ENCODE results near the gene TOB1.

The TOB1 gene

DNA sequence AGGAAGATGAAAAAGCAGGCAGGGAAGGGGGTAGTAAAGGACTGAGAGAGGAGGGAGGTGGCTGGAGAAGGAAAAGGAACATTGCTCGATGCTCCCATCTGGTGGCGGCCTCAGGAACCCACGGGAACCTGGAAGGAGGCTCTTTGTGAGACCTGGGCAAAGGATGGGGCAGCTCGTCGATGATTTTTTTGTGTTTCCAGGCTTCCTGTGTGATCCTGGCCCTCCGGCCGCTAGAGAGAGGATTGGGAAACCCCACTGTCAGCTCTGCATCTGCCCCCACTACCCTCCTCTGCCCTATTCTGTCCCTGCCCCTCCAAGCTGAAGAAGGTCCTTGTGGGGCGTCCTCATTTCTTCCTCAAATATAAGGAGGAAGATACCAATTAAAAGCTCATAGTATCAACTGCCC lies 24.2 kb downstream of the TOB1 start:
- CTCF ChIA-PET: interaction anchor here (0.5 to 14.0 kb wide), 36 partner anchors 8 to 359 kb away, joined by 3 to 240 read pairs (median 4); partner anchors contain the start of gene SPATA20
- Histone ChIP-seq H3K9me3 (ENCODE audit: control insufficient read depth, insufficient read depth, low read depth, low read length) (no peaks in the 10 kb centered on the region), H3K4me3 (ENCODE audit: low read depth, low read length) (no peak overlapping the region), H3K27ac (ENCODE audit: extremely low read depth, low read depth, low read length) (no peak overlapping the region), H3K4me1 (ENCODE audit: control insufficient read depth, insufficient read depth, low read length) (no peaks in the 10 kb centered on the region), H3K36me3 (ENCODE audit: control insufficient read depth in 2 of 2, insufficient read depth in 1 of 2, low read length in 2 of 2) (no peaks in the 10 kb centered on the region)
- POLR2A ChIA-PET: interaction anchor here (1.2 kb wide), 1 partner anchor 24 kb away, joined by 4 read pairs; the partner anchor contains the start of gene TOB1
- TF ChIP-seq SP7 (tag by site-specific recombination; IDR thresholded peaks at IDR 0.05) (peak; percentile 33; the same call in 1 of the 2 replicates), YY1 (tag by site-specific recombination; IDR thresholded peaks at IDR 0.05) (no peak), ZBTB1 (tag by site-specific recombination; IDR thresholded peaks at IDR 0.05) (no peak), ZNF585B (tag by site-specific recombination; IDR thresholded peaks at IDR 0.05) (no peak), YY2 (tag by site-specific recombination; IDR thresholded peaks at IDR 0.05) (no peak), ZNF791 (tag by site-specific recombination; IDR thresholded peaks at IDR 0.05) (no peak), ZNF777 (tag by site-specific recombination; IDR thresholded peaks at IDR 0.05; ENCODE audit: borderline replicate concordance) (0 out of 2 replicates have a peak, but pooled peaks have one; percentile 40), ZNF221 (tag by site-specific recombination; IDR thresholded peaks at IDR 0.05; ENCODE audit: borderline replicate concordance) (no peak), KLF8 (tag by site-specific recombination; IDR thresholded peaks at IDR 0.05) (peak; percentile 53), RBAK (tag by site-specific recombination; IDR thresholded peaks at IDR 0.05) (no peak), ZNF335 (tag by site-specific recombination; conservative IDR thresholded peaks at IDR 0.05) (peak; percentile 32; the same call in 1 of the 2 replicates), ZNF629 (tag by site-specific recombination; IDR thresholded peaks at IDR 0.05) (no peak), ZFP3 (tag by site-specific recombination; IDR thresholded peaks at IDR 0.05; ENCODE audit: low read depth) (no peak), ZNF248 (tag by site-specific recombination; IDR thresholded peaks at IDR 0.05) (no peak)
- TF ChIP-seq, protein P1, sequence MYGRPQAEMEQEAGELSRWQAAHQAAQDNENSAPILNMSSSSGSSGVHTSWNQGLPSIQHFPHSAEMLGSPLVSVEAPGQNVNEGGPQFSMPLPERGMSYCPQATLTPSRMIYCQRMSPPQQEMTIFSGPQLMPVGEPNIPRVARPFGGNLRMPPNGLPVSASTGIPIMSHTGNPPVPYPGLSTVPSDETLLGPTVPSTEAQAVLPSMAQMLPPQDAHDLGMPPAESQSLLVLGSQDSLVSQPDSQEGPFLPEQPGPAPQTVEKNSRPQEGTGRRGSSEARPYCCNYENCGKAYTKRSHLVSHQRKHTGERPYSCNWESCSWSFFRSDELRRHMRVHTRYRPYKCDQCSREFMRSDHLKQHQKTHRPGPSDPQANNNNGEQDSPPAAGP (tag by site-specific recombination; IDR thresholded peaks at IDR 0.05): 0 out of 2 replicates have a peak, but pooled peaks have one; percentile 27
- TF ChIP-seq, protein P2, sequence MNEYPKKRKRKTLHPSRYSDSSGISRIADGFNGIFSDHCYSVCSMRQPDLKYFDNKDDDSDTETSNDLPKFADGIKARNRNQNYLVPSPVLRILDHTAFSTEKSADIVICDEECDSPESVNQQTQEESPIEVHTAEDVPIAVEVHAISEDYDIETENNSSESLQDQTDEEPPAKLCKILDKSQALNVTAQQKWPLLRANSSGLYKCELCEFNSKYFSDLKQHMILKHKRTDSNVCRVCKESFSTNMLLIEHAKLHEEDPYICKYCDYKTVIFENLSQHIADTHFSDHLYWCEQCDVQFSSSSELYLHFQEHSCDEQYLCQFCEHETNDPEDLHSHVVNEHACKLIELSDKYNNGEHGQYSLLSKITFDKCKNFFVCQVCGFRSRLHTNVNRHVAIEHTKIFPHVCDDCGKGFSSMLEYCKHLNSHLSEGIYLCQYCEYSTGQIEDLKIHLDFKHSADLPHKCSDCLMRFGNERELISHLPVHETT (tag by site-specific recombination; IDR thresholded peaks at IDR 0.05): no peak
- TF ChIP-seq, protein P3, sequence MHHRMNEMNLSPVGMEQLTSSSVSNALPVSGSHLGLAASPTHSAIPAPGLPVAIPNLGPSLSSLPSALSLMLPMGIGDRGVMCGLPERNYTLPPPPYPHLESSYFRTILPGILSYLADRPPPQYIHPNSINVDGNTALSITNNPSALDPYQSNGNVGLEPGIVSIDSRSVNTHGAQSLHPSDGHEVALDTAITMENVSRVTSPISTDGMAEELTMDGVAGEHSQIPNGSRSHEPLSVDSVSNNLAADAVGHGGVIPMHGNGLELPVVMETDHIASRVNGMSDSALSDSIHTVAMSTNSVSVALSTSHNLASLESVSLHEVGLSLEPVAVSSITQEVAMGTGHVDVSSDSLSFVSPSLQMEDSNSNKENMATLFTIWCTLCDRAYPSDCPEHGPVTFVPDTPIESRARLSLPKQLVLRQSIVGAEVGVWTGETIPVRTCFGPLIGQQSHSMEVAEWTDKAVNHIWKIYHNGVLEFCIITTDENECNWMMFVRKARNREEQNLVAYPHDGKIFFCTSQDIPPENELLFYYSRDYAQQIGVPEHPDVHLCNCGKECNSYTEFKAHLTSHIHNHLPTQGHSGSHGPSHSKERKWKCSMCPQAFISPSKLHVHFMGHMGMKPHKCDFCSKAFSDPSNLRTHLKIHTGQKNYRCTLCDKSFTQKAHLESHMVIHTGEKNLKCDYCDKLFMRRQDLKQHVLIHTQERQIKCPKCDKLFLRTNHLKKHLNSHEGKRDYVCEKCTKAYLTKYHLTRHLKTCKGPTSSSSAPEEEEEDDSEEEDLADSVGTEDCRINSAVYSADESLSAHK (tag by site-specific recombination; IDR thresholded peaks at IDR 0.05): no peak
- TF ChIP-seq, protein P4, sequence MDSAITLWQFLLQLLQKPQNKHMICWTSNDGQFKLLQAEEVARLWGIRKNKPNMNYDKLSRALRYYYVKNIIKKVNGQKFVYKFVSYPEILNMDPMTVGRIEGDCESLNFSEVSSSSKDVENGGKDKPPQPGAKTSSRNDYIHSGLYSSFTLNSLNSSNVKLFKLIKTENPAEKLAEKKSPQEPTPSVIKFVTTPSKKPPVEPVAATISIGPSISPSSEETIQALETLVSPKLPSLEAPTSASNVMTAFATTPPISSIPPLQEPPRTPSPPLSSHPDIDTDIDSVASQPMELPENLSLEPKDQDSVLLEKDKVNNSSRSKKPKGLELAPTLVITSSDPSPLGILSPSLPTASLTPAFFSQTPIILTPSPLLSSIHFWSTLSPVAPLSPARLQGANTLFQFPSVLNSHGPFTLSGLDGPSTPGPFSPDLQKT (IDR thresholded peaks at IDR 0.05; ENCODE audit: borderline replicate concordance, low read depth, low read length): no peak
- TF ChIP-seq, protein P5, sequence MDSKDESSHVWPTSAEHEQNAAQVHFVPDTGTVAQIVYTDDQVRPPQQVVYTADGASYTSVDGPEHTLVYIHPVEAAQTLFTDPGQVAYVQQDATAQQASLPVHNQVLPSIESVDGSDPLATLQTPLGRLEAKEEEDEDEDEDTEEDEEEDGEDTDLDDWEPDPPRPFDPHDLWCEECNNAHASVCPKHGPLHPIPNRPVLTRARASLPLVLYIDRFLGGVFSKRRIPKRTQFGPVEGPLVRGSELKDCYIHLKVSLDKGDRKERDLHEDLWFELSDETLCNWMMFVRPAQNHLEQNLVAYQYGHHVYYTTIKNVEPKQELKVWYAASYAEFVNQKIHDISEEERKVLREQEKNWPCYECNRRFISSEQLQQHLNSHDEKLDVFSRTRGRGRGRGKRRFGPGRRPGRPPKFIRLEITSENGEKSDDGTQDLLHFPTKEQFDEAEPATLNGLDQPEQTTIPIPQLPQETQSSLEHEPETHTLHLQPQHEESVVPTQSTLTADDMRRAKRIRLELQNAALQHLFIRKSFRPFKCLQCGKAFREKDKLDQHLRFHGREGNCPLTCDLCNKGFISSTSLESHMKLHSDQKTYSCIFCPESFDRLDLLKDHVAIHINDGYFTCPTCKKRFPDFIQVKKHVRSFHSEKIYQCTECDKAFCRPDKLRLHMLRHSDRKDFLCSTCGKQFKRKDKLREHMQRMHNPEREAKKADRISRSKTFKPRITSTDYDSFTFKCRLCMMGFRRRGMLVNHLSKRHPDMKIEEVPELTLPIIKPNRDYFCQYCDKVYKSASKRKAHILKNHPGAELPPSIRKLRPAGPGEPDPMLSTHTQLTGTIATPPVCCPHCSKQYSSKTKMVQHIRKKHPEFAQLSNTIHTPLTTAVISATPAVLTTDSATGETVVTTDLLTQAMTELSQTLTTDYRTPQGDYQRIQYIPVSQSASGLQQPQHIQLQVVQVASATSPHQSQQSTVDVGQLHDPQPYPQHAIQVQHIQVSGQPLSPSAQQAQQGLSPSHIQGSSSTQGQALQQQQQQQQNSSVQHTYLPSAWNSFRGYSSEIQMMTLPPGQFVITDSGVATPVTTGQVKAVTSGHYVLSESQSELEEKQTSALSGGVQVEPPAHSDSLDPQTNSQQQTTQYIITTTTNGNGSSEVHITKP (tag by site-specific recombination; IDR thresholded peaks at IDR 0.05): 0 out of 2 replicates have a peak, but pooled peaks have one; percentile 10
- TF ChIP-seq, protein P6, sequence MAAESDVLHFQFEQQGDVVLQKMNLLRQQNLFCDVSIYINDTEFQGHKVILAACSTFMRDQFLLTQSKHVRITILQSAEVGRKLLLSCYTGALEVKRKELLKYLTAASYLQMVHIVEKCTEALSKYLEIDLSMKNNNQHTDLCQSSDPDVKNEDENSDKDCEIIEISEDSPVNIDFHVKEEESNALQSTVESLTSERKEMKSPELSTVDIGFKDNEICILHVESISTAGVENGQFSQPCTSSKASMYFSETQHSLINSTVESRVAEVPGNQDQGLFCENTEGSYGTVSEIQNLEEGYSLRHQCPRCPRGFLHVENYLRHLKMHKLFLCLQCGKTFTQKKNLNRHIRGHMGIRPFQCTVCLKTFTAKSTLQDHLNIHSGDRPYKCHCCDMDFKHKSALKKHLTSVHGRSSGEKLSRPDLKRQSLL (tag by site-specific recombination; IDR thresholded peaks at IDR 0.05): no peak
- TF ChIP-seq, protein P7, sequence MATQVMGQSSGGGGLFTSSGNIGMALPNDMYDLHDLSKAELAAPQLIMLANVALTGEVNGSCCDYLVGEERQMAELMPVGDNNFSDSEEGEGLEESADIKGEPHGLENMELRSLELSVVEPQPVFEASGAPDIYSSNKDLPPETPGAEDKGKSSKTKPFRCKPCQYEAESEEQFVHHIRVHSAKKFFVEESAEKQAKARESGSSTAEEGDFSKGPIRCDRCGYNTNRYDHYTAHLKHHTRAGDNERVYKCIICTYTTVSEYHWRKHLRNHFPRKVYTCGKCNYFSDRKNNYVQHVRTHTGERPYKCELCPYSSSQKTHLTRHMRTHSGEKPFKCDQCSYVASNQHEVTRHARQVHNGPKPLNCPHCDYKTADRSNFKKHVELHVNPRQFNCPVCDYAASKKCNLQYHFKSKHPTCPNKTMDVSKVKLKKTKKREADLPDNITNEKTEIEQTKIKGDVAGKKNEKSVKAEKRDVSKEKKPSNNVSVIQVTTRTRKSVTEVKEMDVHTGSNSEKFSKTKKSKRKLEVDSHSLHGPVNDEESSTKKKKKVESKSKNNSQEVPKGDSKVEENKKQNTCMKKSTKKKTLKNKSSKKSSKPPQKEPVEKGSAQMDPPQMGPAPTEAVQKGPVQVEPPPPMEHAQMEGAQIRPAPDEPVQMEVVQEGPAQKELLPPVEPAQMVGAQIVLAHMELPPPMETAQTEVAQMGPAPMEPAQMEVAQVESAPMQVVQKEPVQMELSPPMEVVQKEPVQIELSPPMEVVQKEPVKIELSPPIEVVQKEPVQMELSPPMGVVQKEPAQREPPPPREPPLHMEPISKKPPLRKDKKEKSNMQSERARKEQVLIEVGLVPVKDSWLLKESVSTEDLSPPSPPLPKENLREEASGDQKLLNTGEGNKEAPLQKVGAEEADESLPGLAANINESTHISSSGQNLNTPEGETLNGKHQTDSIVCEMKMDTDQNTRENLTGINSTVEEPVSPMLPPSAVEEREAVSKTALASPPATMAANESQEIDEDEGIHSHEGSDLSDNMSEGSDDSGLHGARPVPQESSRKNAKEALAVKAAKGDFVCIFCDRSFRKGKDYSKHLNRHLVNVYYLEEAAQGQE (tag by site-specific recombination; IDR thresholded peaks at IDR 0.05): no peak

All from HEK293 (cell line).